GM21529 (cell line): ENCODE results near the gene SPTLC1.
"Not testable (repeated sequence)": the region's sequence is repeated elsewhere in the genome, so short reads cannot be mapped to it uniquely, and the experiment has no call there.

Source experiments
- ATAC-seq: cut with Tn5 transposase; IDR thresholded peaks from one replicate; pipeline ENCODE4 v1.9.1; 2021; ENCODE audit not compliant: unreplicated experiment

The SPTLC1 gene, protein sequence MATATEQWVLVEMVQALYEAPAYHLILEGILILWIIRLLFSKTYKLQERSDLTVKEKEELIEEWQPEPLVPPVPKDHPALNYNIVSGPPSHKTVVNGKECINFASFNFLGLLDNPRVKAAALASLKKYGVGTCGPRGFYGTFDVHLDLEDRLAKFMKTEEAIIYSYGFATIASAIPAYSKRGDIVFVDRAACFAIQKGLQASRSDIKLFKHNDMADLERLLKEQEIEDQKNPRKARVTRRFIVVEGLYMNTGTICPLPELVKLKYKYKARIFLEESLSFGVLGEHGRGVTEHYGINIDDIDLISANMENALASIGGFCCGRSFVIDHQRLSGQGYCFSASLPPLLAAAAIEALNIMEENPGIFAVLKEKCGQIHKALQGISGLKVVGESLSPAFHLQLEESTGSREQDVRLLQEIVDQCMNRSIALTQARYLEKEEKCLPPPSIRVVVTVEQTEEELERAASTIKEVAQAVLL

GRCh38 chr9:92115071-92115858 lies at the start of gene SPTLC1:
Gene SPTLC1, minus strand, starts transcription at chr9:92115413. Its CDS starts 43 bp downstream, at chr9:92115370.
- peak; percentile 96 for ATAC-seq

DNA sequence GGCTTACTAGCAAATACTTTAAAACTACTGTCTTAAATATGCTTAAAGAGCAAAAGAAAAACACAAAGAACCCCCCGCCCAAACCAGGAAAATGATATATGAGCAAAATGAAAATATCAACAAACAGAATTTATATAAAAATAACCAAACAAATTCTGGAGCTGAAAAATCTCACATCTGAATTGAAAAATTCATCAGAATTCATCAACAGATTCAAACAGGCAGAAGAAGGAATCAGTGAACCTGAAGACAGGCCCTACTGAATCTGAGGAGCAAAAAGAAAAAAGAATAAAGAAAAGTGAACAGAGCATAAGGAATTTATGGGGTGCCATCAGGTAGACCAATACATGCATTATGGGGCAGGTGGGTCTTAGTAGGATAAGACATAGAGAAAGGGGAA lies 49.8 kb upstream of the SPTLC1 start:
- ATAC-seq: no peak

GRCh38 chr9:92164490-92164889 lies 49.3 kb upstream of the SPTLC1 start:
- no peak for ATAC-seq

- no peak for ATAC-seq
Measured at GRCh38 chr9:92163276-92163675, 48.1 kb upstream of the SPTLC1 start.

DNA sequence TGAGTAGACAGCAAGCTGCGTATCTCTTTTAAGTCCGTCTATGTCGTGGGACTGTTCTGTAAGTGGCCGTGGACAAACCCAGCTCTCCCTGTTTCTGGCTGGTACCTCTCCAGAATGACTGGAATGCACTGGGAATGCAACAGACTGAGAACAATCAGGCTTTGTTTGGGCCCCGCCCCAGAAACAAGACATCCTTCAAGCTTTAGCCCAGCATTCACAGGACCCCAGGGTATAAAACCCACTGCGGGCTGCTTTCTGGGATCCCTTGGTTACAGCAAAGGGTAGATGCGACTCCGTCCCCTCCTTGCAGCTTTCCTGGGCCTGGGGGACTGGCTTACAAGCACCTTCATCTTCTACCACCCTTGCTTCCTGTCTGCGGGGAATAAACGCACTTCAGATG lies 45.6 kb upstream of the SPTLC1 start:
- no peak for ATAC-seq

DNA sequence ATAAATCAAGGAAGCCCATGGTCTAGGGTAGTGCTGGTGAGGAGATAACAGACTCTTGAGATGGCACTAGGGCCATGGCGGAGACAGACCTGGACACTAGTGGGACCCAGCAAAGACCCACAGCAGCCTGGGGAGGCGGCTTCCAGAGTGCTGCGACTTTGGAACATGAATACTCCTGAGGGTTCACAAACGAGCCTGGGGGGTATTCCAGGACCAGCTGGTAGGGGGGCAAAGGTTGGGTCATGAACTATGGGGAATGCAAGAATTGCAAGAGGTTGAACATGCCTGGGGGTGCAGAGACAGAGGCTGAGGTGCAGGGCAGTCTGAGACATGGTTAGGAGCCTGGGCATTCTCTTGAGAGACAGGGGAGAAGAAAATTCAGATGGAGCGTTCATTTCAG lies 43.8 kb upstream of the SPTLC1 start:
- no peak for ATAC-seq

GRCh38 chr9:92158097-92158601 lies 42.9 kb upstream of the SPTLC1 start:
- ATAC-seq: no peak

DNA sequence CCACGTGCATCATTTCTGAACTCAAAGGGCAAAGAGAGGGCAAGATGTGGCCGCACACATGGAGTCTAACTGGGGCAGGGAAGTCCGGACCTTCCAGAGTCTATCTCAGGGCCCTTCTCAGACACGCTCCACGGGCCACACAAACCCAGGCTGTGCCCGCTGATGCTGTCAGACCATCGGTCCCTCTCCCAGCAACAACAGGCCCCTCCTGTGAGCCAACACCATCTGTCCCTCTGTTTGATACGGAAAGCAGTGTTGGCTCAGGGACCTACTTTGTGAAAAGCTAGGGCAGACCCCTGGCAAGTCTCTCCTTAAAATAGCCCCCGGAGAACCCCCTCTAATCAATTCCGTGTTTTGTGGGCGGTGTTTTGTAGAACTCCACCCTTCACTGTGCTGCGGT lies 40.5 kb upstream of the SPTLC1 start:
- ATAC-seq: not testable (repeated sequence)

DNA sequence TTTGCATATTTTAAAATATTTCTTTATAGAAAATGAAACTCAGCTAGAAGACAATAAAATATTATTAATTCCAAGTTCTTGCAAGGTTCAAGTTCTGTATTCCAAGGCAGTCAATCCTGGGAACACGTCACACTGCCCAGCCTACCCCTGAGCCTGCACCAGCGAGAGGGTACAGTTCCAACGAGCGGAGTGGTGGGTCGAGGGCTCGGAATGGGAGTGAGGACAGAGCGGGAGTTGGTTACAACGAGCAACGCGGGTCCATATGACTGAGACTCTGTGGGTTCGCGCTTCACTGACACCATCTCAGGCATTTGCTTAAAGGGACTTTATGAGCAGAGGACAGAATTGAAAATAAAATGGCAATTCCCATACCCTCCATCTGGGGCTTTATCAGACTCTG lies 40.0 kb upstream of the SPTLC1 start:
- ATAC-seq: no peak

GRCh38 chr9:92153466-92154415 lies 38.5 kb upstream of the SPTLC1 start:
- ATAC-seq: not testable (repeated sequence)

DNA sequence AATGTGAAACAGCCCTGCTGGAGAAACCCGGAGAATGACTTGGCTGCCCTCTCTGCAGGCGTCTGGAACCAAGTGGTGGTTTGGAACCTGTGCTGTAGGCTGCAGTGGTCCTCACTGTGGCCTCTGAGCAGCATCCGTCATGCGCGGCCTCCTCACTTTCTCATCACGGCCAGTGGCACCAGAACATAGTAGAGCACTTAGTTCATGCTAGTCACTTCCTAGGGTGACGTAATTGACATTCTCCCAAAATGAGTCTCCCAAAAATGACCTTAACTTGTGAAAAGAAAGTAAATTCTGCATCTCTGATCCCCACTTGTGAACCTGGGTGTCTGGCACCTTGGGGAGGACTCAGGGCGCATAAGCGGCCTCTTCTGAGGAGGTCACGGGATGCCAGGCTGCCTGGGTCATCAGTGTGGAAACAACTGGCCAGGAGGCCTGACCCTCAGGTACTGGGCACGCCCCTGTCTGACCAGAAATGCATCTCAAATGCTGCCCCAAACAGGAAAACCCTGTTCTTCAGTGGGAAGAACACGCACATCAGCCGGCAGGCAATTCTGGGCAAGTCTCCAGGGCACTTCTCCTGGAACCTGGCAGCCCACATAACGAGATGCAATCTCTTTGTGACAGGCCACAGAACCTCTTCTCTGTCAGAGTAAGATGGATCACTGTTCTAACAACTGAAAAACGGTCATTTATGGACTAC lies 36.6 kb upstream of the SPTLC1 start:
- no peak for ATAC-seq

DNA sequence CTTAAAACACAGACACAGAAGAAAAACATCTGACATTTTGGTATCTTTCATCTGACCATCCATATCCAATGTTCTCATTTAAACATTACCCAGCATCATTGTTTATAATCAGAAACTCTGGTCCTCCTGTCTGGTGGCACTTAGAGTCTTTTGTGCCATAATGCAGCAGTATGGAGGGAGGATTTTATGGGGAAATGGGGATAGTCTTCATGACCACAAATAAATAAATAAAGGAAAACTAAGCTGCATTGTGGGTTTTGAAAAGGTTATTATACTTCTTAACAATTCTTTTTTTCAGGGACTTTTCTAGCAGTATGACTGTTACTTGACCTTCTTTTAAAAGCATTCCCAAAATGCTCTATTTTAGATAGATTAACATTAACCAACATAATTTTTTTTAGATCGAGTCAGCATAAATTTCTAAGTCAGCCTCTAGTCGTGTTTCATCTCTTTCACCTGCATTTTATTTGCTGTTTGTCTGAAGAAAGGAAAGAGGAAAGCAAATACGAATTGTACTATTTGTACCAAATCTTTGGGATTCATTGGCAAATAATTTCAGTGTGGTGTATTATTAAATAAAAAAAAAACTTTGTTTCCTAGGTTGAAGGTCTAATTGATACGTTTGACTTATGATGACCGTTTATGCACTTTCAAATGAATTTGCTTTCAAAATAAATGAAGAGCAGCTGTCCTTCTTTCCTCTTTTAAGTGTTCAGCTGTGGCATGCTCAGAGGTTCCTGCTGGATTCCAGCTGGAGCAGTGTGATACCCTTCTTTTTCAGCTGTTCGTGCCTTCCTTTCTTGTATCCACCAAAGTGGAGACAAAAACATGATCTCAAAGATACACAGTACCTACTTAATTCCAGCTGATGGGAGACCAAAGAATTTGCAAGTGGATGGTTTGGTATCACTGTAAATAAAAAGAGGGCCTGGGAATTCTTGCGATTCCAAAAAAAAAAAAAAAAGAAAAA lies 35.6 kb upstream of the SPTLC1 start:
- ATAC-seq: not testable (repeated sequence)

- ATAC-seq: no peak
Measured at GRCh38 chr9:92147852-92148180, 32.6 kb upstream of the SPTLC1 start.

GRCh38 chr9:92147030-92147851 lies 32.0 kb upstream of the SPTLC1 start:
- peak; percentile 57 for ATAC-seq

DNA sequence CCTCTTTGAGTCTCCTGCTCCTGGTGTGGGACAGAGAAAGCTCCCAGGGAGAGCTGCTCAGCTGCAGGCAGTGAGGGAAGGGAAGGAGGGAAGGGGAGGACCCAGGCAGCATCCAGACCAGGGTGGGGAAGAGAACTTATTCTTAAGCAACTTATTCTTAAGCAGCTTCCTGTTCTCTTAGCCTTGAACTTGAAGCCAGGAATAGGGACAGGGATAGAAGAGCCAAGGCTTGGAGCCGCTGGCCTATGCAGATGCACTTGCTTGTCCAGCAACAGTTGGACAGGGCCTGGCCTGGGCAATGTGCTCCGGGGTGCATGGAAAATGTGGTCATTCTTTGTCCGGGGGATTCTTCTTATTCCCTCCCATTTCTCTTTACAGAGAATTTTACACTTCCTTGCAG lies 31.4 kb upstream of the SPTLC1 start:
- no peak for ATAC-seq

DNA sequence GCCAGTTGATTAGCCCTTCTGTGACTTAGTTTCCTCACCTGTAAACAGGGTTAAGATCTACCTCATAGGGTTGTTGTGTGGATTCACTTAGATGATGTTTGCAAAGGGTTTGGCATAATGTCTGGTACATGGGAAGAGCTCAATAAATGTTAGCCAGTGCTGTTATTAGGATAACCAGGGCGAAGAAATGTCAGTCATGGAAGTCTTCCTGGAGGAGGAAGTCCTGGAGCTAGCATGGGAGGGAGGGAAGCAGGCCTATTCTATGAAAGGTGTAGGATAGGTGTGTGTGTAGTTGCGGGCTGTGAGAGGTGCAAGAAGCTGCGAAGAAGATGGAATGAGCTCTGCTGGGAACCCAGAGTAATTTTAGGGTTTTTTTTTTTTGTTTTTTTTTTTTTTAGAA lies 30.6 kb upstream of the SPTLC1 start:
- not testable (repeated sequence) for ATAC-seq

DNA sequence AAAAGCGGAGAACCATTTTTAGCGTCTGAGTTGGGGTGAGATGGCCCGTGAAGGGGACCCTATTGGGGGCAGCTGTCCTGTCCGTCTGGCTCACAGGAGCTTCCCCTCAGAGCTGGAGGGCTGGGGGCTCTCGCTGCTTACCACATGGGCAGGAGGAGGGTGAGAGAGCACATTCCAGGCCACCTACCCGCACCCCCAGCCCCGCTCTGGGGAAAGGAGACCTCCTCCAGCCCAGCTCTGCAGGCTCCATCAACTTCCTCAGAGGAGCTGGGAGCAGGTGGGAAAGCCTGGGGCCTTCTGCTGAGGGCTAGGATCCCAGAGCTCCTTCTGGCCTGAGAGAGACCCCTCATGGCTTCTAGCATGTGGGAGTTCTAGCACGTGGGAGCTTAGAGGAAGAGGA lies 27.1 kb upstream of the SPTLC1 start:
- no peak for ATAC-seq
